GM12878 (cell line): ENCODE data around the gene DENND6B. TPM values are rescaled to one million over a fixed set of nuclear protein-coding genes. Genes with fewer than 3 reads are reported as not detected.
A peak's percentile ranks its signal among the peaks of the same experiment; 100 is the strongest.

Source experiments
- ATAC-seq: fragments of 200-7000 bp; cut with Tn5 transposase; 3 replicates; pipeline ENCODE4 v1.9.1; 2020; ENCODE audit warnings: mild to moderate bottlenecking, moderate library complexity
- BruUV-seq: library from RNA; stranded (reverse); fragments of 400-500 nt; replicated peaks from 2 replicates; lab custom pipeline; 2021; lab: Mats Ljungman, UMichigan
- CTCF ChIA-PET: fragments of 300-600 bp; sonication (Branson Sonifier 250); formaldehyde crosslinking; extraction: SDS; loops from one replicate; lab custom pipeline; 2021; ENCODE audit warnings: inconsistent platforms; lab: Yijun Ruan, JAX
- POLR2A ChIA-PET: fragments of 350-600 bp; formaldehyde crosslinking; extraction: SDS; loops from one replicate; lab custom pipeline; 2021; ENCODE audit warnings: inconsistent platforms; lab: Charles Lee
- RAD21 ChIA-PET: fragments of 300-600 bp; sonication (Branson Sonifier 250); formaldehyde crosslinking; loops from one replicate; lab custom pipeline; 2023; ENCODE audit warnings: antibody characterized with exemption; ENCODE audit not compliant: unreplicated experiment; lab: Charles Lee
- SMC1A ChIA-PET: fragments of 300-600 bp; sonication (Branson Sonifier 250); formaldehyde crosslinking; loops from one replicate; lab custom pipeline; 2023; ENCODE audit not compliant: unreplicated experiment, uncharacterized antibody; lab: Charles Lee
- DNase-seq: peaks from one replicate; pipeline ENCODE4 v3.0.0-alpha.2; 2011; ENCODE audit warnings: low read depth, low spot score
- FAIRE-seq: peaks from 3 replicates; lab custom pipeline; 2011; peaks lifted over from hg19 to GRCh38; lab: Jason Lieb, UNC
- H2AFZ ChIP-seq: 2 replicates; pipeline ENCODE4 v1.6.0; 2011; ENCODE audit warnings: low read depth, low read length, control low read depth; ENCODE audit not compliant: control insufficient read depth
- H3K27ac ChIP-seq: 2 replicates; pipeline ENCODE4 v1.5.1; 2011; ENCODE audit warnings: control low read depth; ENCODE audit not compliant: control insufficient read depth, insufficient read depth
- H3K27me3 ChIP-seq, 2 experiments: replicated peaks in 1 of 2; 2 replicates each; pipeline versions ENCODE4 v1.6.0 to v1.6.1; 2011; ENCODE audit warnings: low read length in 1 of 2; ENCODE audit not compliant: control insufficient read depth in 2 of 2, insufficient read depth in 2 of 2
- H3K36me3 ChIP-seq, 2 experiments: 2 replicates each; pipeline ENCODE4 v1.5.1; 2011; ENCODE audit warnings: low read length in 1 of 2; ENCODE audit not compliant: control insufficient read depth in 2 of 2, insufficient read depth in 2 of 2
- H3K4me1 ChIP-seq: 2 replicates; pipeline ENCODE4 v1.6.1; 2011; ENCODE audit warnings: mild to moderate bottlenecking, low read length, moderate library complexity, mixed read lengths; ENCODE audit not compliant: control insufficient read depth, insufficient read depth
- H3K4me2 ChIP-seq: 2 replicates; pipeline ENCODE4 v1.6.0; 2011; ENCODE audit warnings: control low read depth; ENCODE audit not compliant: control insufficient read depth, insufficient read depth
- H3K4me3 ChIP-seq: fragments of 200-600 bp; sonication (generic); 2 replicates; pipeline ENCODE4 v1.5.1; 2016
- H3K79me2 ChIP-seq: 2 replicates; pipeline ENCODE4 v1.6.0; 2011; ENCODE audit warnings: low read length; ENCODE audit not compliant: control insufficient read depth, insufficient read depth
- H3K9ac ChIP-seq: 2 replicates; pipeline ENCODE4 v1.8.0; 2011; ENCODE audit warnings: low read length, control low read depth, mixed read lengths; ENCODE audit not compliant: control insufficient read depth, insufficient read depth
- H3K9me3 ChIP-seq: replicated peaks from 3 replicates; pipeline ENCODE4 v1.5.1; 2011; ENCODE audit warnings: mild to moderate bottlenecking, low read length; ENCODE audit not compliant: control insufficient read depth, insufficient read depth
- H4K20me1 ChIP-seq: 2 replicates; pipeline ENCODE4 v1.6.0; 2011; ENCODE audit not compliant: control insufficient read depth, insufficient read depth
- BHLHE40 ChIP-seq, 2 experiments: fragments of 450-650 bp in 1 of 2; IDR thresholded peaks; 2 replicates each; pipeline ENCODE4 v1.6.1; 2011 to 2017; ENCODE audit warnings: low read depth in 2 of 2, borderline replicate concordance in 1 of 2, improper control_type of control experiment in 1 of 2, low read length in 1 of 2, mild to moderate bottlenecking in 1 of 2
- CTCF ChIP-seq, 3 experiments: IDR thresholded peaks in 2 of 3; conservative IDR thresholded peaks in 1 of 3; 2 replicates each; pipeline ENCODE4 v1.5.1; 2011; ENCODE audit warnings: low read depth in 3 of 3, low read length in 3 of 3, mild to moderate bottlenecking in 3 of 3, control low read depth in 2 of 3, moderate library complexity in 2 of 3, inconsistent platforms in 1 of 3, mixed read lengths in 1 of 3; ENCODE audit not compliant: control insufficient read depth in 2 of 3, insufficient read depth in 1 of 3; ENCODE audit errors: extremely low read depth in 1 of 3
- GATAD2B ChIP-seq: fragments of 450-650 bp; conservative IDR thresholded peaks from 2 replicates; pipeline ENCODE4 v1.6.1; 2017; ENCODE audit warnings: low read depth, mild to moderate bottlenecking, moderate library complexity
- MLLT1 ChIP-seq: fragments of 450-650 bp; IDR thresholded peaks from 2 replicates; pipeline ENCODE4 v1.6.1; 2016; ENCODE audit warnings: mild to moderate bottlenecking
- NFIC ChIP-seq: IDR thresholded peaks from 2 replicates; pipeline ENCODE4 v1.6.1; 2012; ENCODE audit warnings: low read depth, mild to moderate bottlenecking, inconsistent platforms, low read length, moderate library complexity
- NR2F1 ChIP-seq: fragments of 450-650 bp; conservative IDR thresholded peaks from 2 replicates; pipeline ENCODE4 v1.6.1; 2017; ENCODE audit warnings: mild to moderate bottlenecking
- NRF1 ChIP-seq: conservative IDR thresholded peaks from 2 replicates; pipeline ENCODE4 v1.6.1; 2011; ENCODE audit warnings: mild to moderate bottlenecking, low read depth, low read length, improper control_type of control experiment
- POLR2A ChIP-seq: IDR thresholded peaks from 2 replicates; pipeline ENCODE4 v1.6.1; 2011; ENCODE audit warnings: low read depth, mild to moderate bottlenecking, low read length
- RUNX3 ChIP-seq: IDR thresholded peaks from 2 replicates; pipeline ENCODE4 v1.6.1; 2012; ENCODE audit warnings: low read length, inconsistent platforms
- SP1 ChIP-seq: IDR thresholded peaks from one replicate; pipeline ENCODE4 v1.6.1; 2011; ENCODE audit warnings: low read depth, low read length
- WGBS: methylation state at CpG from one replicate; pipeline ENCODE4 v1.1.6; 2016; ENCODE audit warnings: low lambda C conversion rate; ENCODE audit not compliant: insufficient replicate concordance, insufficient coverage; ENCODE audit errors: missing lambda C conversion rate; 5-methylcytosine and 5-hydroxymethylcytosine counted together
- in situ Hi-C: fragments of 300-500 bp; cut with MboI; formaldehyde crosslinking; loops from 9 replicates; pipeline ENCODE4 v1.14.3; 2018; ENCODE audit warnings: mixed read lengths
- intact Hi-C: fragments of 100-400 bp; cut with micrococcal nuclease; formaldehyde crosslinking; loops from one replicate; pipeline ENCODE4 v1.14.2; 2022; ENCODE audit not compliant: unreplicated experiment
- polyA plus RNA-seq, 11 experiments: library from polyadenylated mRNA; depleted of rRNA in 4 of 11; unstranded in 6 of 11; stranded (reverse) in 5 of 11; fragments of >200 nt; fragmentation: Nextera tagmentation in 4 of 11; fragmentation: Illumina TruSeq in 1 of 11; extraction: Ambion mirVana in 4 of 11; extraction: Trizol in 1 of 11; gene quantifications; 1 replicate in 1 of 11; 2 replicates in 10 of 11; pipeline versions ENCODE4 v1.2.1 to v1.2.3, GENCODE V29; 2011 to 2016; ENCODE audit warnings: inconsistent platforms in 2 of 11, missing spikeins in 2 of 11, low read depth in 1 of 11
- total RNA-seq, 4 experiments: library from RNA; depleted of rRNA in 3 of 4; stranded (reverse); fragments of >200 nt in 3 of 4; fragmentation: Illumina TruSeq in 1 of 4; extraction: Trizol in 1 of 4; gene quantifications; 2 replicates each; pipeline versions ENCODE4 v1.2.1 to v1.2.3, GENCODE V29; 2013 to 2021
- TF ChIP-seq, protein P1 (sequence below): IDR thresholded peaks from 2 replicates; pipeline ENCODE4 v1.6.1; 2012; ENCODE audit warnings: low read depth, low read length, improper control_type of control experiment
- TF ChIP-seq, protein P2 (sequence below): IDR thresholded peaks from 2 replicates; pipeline ENCODE4 v1.6.1; 2012; ENCODE audit warnings: low read depth, low read length, improper control_type of control experiment

Gene DENND6B
- total and polyA plus RNA-seq, 10 of the 15 experiments (the other 5 are each of a cell fraction or from before 2014, with no cell fraction given): 0.72 to 11.3 (median 6.2) TPM

- TF ChIP-seq, protein P1, sequence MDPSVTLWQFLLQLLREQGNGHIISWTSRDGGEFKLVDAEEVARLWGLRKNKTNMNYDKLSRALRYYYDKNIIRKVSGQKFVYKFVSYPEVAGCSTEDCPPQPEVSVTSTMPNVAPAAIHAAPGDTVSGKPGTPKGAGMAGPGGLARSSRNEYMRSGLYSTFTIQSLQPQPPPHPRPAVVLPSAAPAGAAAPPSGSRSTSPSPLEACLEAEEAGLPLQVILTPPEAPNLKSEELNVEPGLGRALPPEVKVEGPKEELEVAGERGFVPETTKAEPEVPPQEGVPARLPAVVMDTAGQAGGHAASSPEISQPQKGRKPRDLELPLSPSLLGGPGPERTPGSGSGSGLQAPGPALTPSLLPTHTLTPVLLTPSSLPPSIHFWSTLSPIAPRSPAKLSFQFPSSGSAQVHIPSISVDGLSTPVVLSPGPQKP: 0 out of 2 replicates have a peak, but pooled peaks have one; percentile 30
- peak; percentile 44; the same call in 1 of the 2 replicates for TF ChIP-seq GATAD2B
- no peak for TF ChIP-seq SP1
- TF ChIP-seq POLR2A: no peak
- TF ChIP-seq, protein P2, sequence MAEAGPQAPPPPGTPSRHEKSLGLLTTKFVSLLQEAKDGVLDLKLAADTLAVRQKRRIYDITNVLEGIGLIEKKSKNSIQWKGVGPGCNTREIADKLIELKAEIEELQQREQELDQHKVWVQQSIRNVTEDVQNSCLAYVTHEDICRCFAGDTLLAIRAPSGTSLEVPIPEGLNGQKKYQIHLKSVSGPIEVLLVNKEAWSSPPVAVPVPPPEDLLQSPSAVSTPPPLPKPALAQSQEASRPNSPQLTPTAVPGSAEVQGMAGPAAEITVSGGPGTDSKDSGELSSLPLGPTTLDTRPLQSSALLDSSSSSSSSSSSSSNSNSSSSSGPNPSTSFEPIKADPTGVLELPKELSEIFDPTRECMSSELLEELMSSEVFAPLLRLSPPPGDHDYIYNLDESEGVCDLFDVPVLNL: no peak
- no peak for TF ChIP-seq NFIC
Observed at GRCh38 chr22:50341977-50342650, 15.3 kb upstream of the DENND6B start (continued).

DNA sequence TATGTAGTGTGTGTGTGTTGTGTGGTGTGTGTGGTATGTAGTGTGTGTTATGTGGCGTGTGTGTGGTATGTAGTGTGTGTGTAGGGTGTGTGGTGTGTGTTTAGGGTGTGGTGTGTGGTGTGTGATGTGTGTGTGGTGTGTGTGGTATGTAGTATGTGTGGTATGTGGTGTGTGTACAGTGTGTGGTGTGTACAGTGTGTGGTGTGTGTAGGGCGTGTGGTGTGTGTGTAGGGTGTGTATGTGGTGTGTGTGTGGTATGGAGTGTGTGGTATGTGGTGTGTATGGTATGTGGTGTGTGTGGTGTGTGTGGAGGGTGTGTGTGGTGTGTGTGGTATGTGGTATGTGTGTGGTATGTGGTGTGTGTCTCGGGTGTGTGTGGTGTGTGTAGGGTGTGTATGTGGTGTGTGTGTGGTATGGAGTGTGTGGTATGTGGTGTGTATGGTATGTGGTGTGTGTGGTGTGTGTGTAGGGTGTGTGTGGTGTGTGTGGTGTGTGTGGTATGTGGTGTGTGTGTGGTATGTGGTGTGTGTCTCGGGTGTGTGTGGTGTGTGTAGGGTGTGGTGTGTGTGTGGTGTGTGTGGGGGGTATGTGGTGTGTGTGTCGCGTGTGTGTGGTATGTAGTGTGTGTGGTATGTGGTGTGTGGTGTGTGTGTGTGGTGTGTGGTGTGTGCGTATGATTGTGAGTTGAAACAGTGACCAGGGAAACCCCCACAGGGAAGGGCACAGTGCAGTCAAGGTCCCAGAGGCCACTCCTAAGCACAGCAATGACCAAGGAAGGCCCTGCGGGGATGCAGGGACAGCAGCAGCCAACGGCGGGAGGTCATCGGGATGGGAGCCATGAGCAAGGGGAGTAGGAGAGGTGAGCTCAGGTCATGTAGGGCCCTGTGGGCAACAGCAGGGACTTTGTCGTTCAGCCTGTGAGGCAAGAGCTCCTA is 13.4 kb upstream of the DENND6B start:
- no peaks in the 10 kb centered on the region for H3K36me3 ChIP-seq
- H3K4me2 ChIP-seq: no peak overlapping the region
- no peak overlapping the region for H2AFZ ChIP-seq
- no peak overlapping the region for H3K27ac ChIP-seq
- SMC1A ChIA-PET: interaction anchor here (1.2 to 2.5 kb wide), 7 partner anchors 12 to 99 kb away, joined by 3 to 11 read pairs (median 5); partner anchors contain the start of gene HDAC10
- no TSS peak for BruUV-seq
- H3K9me3 ChIP-seq: no peaks in the 10 kb centered on the region
- in situ Hi-C loops (no loop called here), intact Hi-C loops (no loop called here)
- RAD21 ChIA-PET: interaction anchor here (1.0 to 2.7 kb wide), 6 partner anchors 35 to 281 kb away, joined by 3 to 26 read pairs (median 5); partner anchors contain the start of gene HDAC10
- peaks cover 3% of the 10 kb centered on the region; the same call in 1 of the 2 replicates for H3K4me1 ChIP-seq
- POLR2A ChIA-PET: no interaction called here
- no peaks in the 10 kb centered on the region for H4K20me1 ChIP-seq
- no peak overlapping the region for H3K4me3 ChIP-seq
- 68% methylated on average over 12 of the region's 12 CpGs for WGBS
- CTCF ChIA-PET: interaction anchor here (1.0 to 2.7 kb wide), 12 partner anchors 12 to 185 kb away, joined by 3 to 30 read pairs (median 10); partner anchors contain the start of genes HDAC10, MAPK12 and SCO2
- H3K79me2 ChIP-seq: peaks cover 4% of the 10 kb centered on the region
- ATAC-seq (peak; percentile 9; the same call in 1 of the 3 replicates), DNase-seq (no peak), FAIRE-seq (peak; percentile 7)
- no peak overlapping the region for H3K9ac ChIP-seq
- H3K27me3 ChIP-seq: no peaks in the 10 kb centered on the region
- 0 out of 2 replicates have a peak, but pooled peaks have one; percentile 17 for TF ChIP-seq NR2F1
- TF ChIP-seq BHLHE40 (IDR thresholded peaks at IDR 0.05; ENCODE audit: borderline replicate concordance in 1 of 2, low read depth in 2 of 2, low read length in 1 of 2): 0 out of 4 replicates have a peak, but pooled peaks of 1 of the 2 experiments have one; percentile 25
- no peak for TF ChIP-seq CTCF (IDR thresholded peaks at IDR 0.05 in 2 of 3, conservative IDR thresholded peaks at IDR 0.05 in 1 of 3; ENCODE audit: control insufficient read depth in 2 of 3, extremely low read depth in 1 of 3, insufficient read depth in 1 of 3, low read depth in 3 of 3, low read length in 3 of 3)
- no peak for TF ChIP-seq NRF1
- peak; percentile 33 for TF ChIP-seq RUNX3
- peak; percentile 88; the same call in 1 of the 2 replicates for TF ChIP-seq MLLT1
